Body of pancreas (tissue), 4 donors: Measurements from ENCODE around the gene MRPS18B.

ENCODE experiments used
- CTCF ChIP-seq, 7 experiments: fragments of 450-650 bp in 4 of 7; fragments of 200-600 bp in 3 of 7; sonication (generic) in 3 of 7; IDR thresholded peaks; one replicate each; pipeline ENCODE4 v1.5.1; 2016 to 2019; ENCODE audit warnings: antibody characterized with exemption in 7 of 7
- POLR2A ChIP-seq, 3 donors: fragments of 450-650 bp; IDR thresholded peaks; one replicate each; pipeline ENCODE4 v1.6.1; 2016; ENCODE audit warnings: antibody characterized with exemption in 3 of 3, mild to moderate bottlenecking in 2 of 3

GRCh38 chr6:30590509-30590908, 27.1 kb upstream of the MRPS18B start:
- TF ChIP-seq CTCF (IDR thresholded peaks at IDR 0.05) = no peak
- TF ChIP-seq POLR2A (IDR thresholded peaks at IDR 0.05) = no peak
